Cerebellar cortex (tissue), 1 donor: ENCODE measurements around the gene AGAP5.

Experiments used
- DNase-seq: peaks from one replicate; pipeline ENCODE4 v3.0.0-alpha.2; 2015; ENCODE audit warnings: low spot score

Gene AGAP5

GRCh38 chr10:73653701-73654100 is 44.2 kb downstream of the AGAP5 start:
- DNase-seq, result peak; percentile 44

GRCh38 chr10:73653195-73653594 is 44.7 kb downstream of the AGAP5 start:
- DNase-seq, result no peak

- no peak for DNase-seq
These were observed 47.2 kb downstream of the AGAP5 start for GRCh38 chr10:73650537-73651331.

DNA sequence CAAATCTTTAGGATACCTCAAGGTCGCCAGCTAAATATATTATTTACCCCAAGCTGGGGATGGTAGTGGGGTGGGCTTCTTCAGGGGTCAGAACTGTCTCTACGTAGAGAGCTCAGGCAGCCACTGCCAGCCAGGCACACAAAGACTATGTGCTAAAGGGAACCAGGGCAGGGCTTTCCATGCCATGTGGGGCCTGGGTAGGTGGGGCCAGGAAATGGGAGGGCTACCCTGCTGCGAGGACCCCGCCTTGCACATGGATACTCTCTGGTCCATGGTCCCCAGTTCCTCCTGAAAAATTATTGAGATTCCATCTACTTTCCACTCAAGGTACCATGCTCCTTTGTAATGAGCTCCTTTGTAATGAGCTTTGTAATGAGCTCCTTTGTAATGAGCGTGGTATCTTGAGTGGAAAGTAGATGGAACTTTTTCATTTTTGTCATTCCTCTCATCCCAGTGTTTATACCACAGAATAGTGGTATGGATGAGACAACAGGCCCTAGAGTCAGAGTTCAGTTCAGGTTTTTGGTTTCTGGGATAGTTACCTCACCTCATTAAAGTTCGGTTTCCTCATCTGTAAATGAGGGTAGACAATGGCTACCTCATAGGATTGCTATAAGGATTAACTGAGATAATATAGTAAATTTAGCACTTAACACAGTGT is 47.9 kb downstream of the AGAP5 start:
- no peak for DNase-seq

GRCh38 chr10:73648975-73649829 is 48.7 kb downstream of the AGAP5 start:
- no peak for DNase-seq

- peak; percentile 21 for DNase-seq
These were observed 49.8 kb downstream of the AGAP5 start for GRCh38 chr10:73647875-73648651.

DNA sequence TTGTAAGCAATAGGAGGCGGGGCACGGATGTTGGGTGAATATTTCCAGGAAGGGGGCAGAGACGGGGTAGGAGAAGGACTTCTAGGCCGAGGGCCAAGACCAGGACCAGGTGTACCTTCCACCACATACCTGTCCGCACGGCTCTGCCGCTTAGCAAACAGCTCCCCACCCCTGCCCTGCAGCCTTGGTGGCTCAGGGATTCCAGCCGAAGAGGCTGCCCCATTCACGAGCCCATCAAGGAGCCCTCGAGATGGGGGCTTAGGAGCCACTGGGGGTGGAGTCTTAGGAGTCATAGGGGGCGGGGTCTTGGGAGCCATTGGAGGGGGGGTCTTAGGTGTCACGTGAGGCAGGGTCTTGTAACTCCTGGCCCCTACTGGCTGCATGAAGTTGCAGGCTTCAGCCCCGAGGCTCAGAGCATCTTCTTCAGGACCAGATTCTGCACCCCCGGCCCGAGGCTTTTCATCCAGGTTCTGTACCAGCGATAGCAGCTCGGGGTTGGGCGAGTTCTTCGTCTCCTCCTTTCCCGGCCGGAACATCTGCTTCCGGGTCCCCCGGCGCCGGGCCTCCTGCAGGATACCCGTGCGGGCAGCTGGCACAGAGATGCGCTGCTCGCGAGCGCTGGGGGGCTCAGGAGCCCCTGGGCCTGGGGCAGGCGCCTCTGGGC is 50.6 kb downstream of the AGAP5 start:
- DNase-seq, result peak; percentile 49

DNA sequence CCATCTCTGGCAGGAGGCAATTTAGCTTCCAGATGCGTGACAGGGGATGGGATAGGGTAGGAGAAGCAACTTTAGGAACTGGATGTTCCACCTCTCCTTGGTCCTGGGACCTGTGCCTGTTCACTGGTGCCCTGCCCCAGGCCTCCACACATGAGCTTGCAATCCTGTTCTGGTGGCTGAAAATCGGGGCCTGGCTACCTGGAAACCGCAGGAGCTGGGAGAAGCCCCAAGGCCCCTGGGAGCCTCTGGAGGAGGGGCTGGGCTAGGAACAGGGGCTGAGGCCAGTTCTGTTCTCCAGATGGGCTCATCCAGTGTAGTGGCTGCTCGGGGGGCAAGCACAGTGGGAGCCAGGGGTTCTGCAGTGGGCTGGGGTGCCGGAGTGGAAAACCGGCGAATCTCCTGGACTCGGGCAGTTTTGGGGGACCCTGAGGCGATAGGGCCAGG is 51.3 kb downstream of the AGAP5 start:
- no peak for DNase-seq

GRCh38 chr10:73645251-73645650 is 52.7 kb downstream of the AGAP5 start:
- no peak for DNase-seq

DNA sequence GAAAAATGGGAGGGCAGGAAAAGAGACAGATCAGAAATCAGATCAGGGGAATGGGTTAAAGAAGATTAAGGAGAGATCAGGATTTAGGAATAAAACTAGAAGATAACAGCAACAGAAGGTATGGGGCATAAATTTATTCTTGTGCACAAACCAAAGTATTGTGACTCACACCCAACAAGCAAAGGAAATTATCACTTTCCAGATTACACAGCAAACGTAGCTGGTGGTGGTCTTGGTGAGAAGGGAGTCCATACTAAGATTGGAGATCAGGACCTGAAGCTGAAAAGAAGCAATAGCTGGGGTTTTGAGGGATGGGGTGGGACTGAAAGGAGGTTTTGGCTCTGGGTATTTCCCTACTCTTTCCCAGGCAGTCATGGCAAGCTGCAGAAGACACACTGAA is 53.1 kb downstream of the AGAP5 start:
- no peak for DNase-seq

GRCh38 chr10:73644015-73644743 is 53.7 kb downstream of the AGAP5 start:
- peak; percentile 86 for DNase-seq

DNA sequence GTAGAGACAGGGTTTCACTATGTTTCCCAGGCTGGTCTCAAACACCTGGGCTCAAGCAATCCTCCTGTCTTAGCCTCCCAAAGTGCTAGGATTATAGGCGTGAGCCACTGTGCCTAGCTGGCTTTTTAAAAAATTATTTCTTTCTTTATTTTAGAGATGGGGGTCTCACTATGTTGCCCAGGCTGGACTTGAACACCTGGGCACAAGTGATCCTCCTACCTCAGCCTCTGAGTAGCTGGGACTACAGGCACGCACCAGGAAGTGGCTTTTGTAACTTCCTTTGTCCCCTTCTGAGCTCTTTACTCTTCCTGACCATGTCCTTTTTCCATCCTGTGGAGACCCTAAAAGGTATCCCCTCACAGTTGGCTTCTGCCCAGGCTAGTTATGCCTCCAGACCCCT is 54.5 kb downstream of the AGAP5 start:
- DNase-seq, result no peak

GRCh38 chr10:73641328-73642060 is 56.4 kb downstream of the AGAP5 start, which contains the start of gene MYOZ1:
MYOZ1 (minus strand) TSS chr10:73641474; CDS start chr10:73640017, 1,457 bp downstream.
- no peak for DNase-seq

- DNase-seq, result no peak
These were observed 58.6 kb downstream of the AGAP5 start for GRCh38 chr10:73639286-73639685.

- DNase-seq, result no peak
These were observed 62.1 kb downstream of the AGAP5 start for GRCh38 chr10:73635781-73636180.

- DNase-seq, result no peak
These were observed 63.5 kb downstream of the AGAP5 start for GRCh38 chr10:73634421-73634820.

DNA sequence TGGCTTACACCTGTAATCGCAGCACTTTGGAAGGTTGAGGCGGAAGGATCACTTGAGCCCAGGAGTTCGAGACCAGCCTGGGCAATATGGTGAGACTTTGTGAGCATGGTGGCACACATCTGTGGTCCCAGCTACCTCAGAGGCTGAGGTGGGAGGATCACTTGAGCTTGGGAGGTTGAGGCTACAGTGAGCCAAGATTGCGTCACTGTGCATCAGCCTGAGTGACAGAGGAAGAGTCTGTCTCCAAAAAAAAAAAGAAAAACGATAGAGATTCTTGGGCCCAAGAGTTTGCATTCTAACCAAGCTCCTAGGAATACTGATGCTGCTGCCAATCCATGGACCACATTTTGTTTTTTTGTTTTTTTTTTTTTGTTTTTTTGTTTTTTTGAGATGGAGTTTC is 68.7 kb downstream of the AGAP5 start:
- no peak for DNase-seq

DNA sequence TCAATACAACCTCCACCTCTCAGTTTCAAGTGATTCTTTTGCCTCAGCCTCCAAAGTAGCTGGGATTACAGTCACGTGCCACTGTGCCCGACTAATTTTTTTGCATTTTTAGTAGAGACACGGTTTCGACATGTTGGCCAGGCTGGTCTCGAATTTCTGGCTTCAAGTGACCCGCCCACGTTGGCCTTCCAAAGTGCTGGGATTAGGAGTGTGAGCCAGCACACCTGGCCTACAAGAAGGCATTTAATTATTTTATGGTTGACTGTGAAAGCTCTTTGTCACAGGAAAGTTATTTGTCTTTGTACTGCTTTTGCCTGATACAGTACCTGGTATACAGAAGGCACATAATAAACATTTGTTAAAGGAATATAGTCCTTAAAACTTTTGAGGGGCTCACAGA is 69.5 kb downstream of the AGAP5 start:
- DNase-seq, result no peak

GRCh38 chr10:73627300-73627699 is 70.6 kb downstream of the AGAP5 start:
- no peak for DNase-seq
